Karpas-422 (cell line): ENCODE results near the gene ZNF789. TPM values are rescaled to one million over a fixed set of nuclear protein-coding genes. Genes with fewer than 3 reads are reported as not detected.

ENCODE experiments used
- DNase-seq: peaks from one replicate; pipeline ENCODE4 v3.0.0-alpha.2; 2015
- H2AFZ ChIP-seq: fragments of 200-600 bp; sonication (generic); 2 replicates; pipeline ENCODE4 v1.6.1; 2014; ENCODE audit warnings: antibody characterized with exemption, low read length, mixed read lengths
- H3K27ac ChIP-seq: fragments of 200-600 bp; sonication (generic); 2 replicates; pipeline ENCODE4 v1.5.1; 2014; ENCODE audit warnings: mild to moderate bottlenecking, low read length, moderate library complexity
- H3K27me3 ChIP-seq: fragments of 200-600 bp; sonication (generic); 2 replicates; pipeline ENCODE4 v1.6.1; 2014; ENCODE audit warnings: low read length, mixed read lengths
- H3K36me3 ChIP-seq: fragments of 200-600 bp; sonication (generic); 2 replicates; pipeline ENCODE4 v1.6.1; 2014; ENCODE audit warnings: low read length, mixed read lengths; ENCODE audit not compliant: insufficient read depth
- H3K4me1 ChIP-seq: fragments of 200-600 bp; sonication (generic); 2 replicates; pipeline ENCODE4 v1.6.1; 2014; ENCODE audit warnings: mild to moderate bottlenecking, low read length, mixed read lengths
- H3K4me2 ChIP-seq: fragments of 200-600 bp; sonication (generic); 2 replicates; pipeline ENCODE4 v1.6.1; 2014; ENCODE audit warnings: low read length, low read depth, mild to moderate bottlenecking; ENCODE audit not compliant: poor library complexity, severe bottlenecking
- H3K4me3 ChIP-seq: fragments of 200-600 bp; sonication (generic); 2 replicates; pipeline ENCODE4 v1.5.1; 2014; ENCODE audit warnings: mild to moderate bottlenecking, antibody characterized with exemption, low read length, mixed read lengths
- H3K79me2 ChIP-seq: fragments of 200-600 bp; sonication (generic); 2 replicates; pipeline ENCODE4 v1.6.1; 2014; ENCODE audit warnings: mild to moderate bottlenecking, low read length, mixed read lengths
- H3K9ac ChIP-seq: fragments of 200-600 bp; sonication (generic); 2 replicates; pipeline ENCODE4 v1.6.0; 2014; ENCODE audit warnings: low read length
- H3K9me2 ChIP-seq: fragments of 200-600 bp; sonication (generic), shearing (Covaris generic); replicated peaks from 2 replicates; pipeline ENCODE4 v1.6.0; 2014; ENCODE audit warnings: mild to moderate bottlenecking, low read length, moderate library complexity; ENCODE audit not compliant: insufficient read depth
- H3K9me3 ChIP-seq: fragments of 300-700, 200-600 bp; sonication (generic); 2 replicates; pipeline ENCODE4 v1.6.1; 2014; ENCODE audit warnings: low read length, mixed read lengths
- H4K20me1 ChIP-seq: fragments of 200-600 bp; sonication (generic); 2 replicates; pipeline ENCODE4 v1.6.1; 2014; ENCODE audit warnings: mild to moderate bottlenecking, antibody characterized with exemption, low read length, low read depth; ENCODE audit not compliant: insufficient read depth
- total RNA-seq: library from RNA; depleted of rRNA; stranded (reverse); fragments of >200 nt; shearing (Covaris generic); gene quantifications from 2 replicates; pipeline ENCODE4 v1.2.3, GENCODE V29; 2014; ENCODE audit warnings: low replicate concordance

The ZNF789 gene
- total RNA-seq, 1 experiment from 2014 or later: 33.0 TPM

DNA sequence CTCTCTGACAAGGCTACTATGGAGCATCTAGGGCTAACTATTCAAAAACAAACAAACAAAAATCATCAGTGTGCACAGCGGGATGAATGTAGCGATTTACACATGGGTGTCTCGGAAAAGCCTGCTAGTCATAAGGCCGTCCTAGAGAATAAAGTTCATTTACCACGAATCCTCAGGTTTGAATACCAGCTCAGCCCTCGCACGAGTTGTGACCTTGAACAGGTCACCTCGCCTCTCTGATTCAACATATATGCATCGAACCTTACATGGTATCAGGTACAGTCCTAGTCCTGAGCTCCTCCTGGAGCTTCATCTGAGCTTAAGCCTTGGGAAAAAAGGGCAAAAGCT is 7.3 kb upstream of the ZNF789 start:
- DNase-seq: no peak
- no peak overlapping the region for H2AFZ ChIP-seq
- H3K4me1 ChIP-seq: peaks cover 18% of the 10 kb centered on the region

DNA sequence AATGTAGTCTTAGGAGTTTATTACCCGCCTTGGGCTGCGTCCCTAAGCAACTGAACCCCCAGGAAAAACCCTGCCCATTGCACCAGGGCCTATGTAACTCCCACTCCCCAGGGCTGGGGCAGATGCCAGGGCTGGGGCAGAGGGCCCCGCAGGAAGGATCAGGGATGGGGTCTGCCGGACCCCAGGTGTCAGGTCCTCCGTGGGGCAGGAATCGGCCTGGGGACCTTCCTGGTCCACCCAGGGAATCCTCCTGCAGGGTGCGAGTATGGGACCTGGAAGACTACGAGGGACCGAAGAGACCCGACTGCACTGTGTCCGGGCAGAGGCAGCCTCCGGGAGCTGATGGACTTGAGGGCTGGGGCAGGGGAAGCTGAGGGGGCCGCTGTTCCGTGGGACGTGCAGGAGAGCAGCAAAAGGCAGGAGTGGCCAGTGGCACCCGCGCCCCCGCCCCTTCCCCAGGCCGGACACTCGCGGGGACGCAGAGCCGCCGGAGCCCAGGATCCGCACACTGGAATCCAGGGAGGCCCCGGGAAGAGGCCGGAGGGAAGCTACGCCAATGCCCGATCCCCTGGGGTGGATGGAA is 4.3 kb upstream of the ZNF789 start:
- Histone ChIP-seq H4K20me1 (no peaks in the 10 kb centered on the region; the same call in 1 of the 2 replicates), H3K79me2 (peaks cover 35% of the 10 kb centered on the region), H3K9me2 (no peaks in the 10 kb centered on the region), H3K27ac (no peak overlapping the region), H3K9me3 (no peaks in the 10 kb centered on the region), H3K36me3 (peaks cover 12% of the 10 kb centered on the region), H3K9ac (no peak overlapping the region), H3K4me2 (no peak overlapping the region), H3K4me3 (no peak overlapping the region), H3K4me1 (peaks cover 26% of the 10 kb centered on the region), H2AFZ (no peak overlapping the region), H3K27me3 (no peaks in the 10 kb centered on the region)
- no peak for DNase-seq

More for the DNA sequence above, 7.3 kb upstream of the ZNF789 start:
- H3K9me2 ChIP-seq: no peaks in the 10 kb centered on the region
- peaks cover 23% of the 10 kb centered on the region for H3K36me3 ChIP-seq
- peak overlapping the region; percentile 72 for H3K27ac ChIP-seq
- H3K4me3 ChIP-seq: peak overlapping the region; percentile 97
- peak overlapping the region; percentile 100 for H3K4me2 ChIP-seq
- H3K9ac ChIP-seq: peak overlapping the region; percentile 97
- no peaks in the 10 kb centered on the region for H3K9me3 ChIP-seq
- no peaks in the 10 kb centered on the region for H3K27me3 ChIP-seq
- peaks cover 10% of the 10 kb centered on the region; the same call in 1 of the 2 replicates for H4K20me1 ChIP-seq
- peaks cover 56% of the 10 kb centered on the region for H3K79me2 ChIP-seq

DNA sequence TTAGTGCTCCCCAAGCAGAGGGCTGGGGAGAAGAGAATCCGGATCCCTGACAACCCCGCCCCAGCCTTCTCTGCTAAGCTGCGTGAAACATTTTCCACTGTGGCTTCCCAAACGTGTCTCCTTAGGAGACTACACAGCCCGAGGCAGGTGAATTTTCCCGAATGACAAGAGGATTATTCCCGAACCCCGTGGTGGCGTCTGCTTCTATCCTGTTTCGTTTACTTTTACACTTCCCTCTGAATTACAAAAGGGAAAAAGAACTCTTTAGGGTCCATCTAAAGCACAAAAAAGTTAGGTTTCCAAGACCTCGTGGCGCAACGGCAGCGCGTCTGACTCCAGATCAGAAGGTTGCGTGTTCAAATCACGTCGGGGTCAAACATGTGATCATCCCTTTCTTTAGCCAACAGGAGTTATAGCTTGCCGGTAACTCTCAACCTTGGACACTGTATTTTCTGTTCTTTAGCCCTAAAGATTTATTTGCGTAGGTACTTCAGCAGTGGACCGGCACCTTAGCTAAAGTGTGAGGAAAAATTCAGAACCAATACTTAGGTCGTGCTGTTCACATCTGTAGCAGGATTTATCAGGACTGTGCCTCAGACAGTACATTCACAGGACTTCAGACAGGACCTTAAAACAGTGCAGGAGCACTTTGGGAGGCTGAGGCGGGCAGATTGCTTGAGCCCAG is 3.2 kb upstream of the ZNF789 start:
- Histone ChIP-seq H3K9ac (no peak overlapping the region), H2AFZ (no peak overlapping the region)

DNA sequence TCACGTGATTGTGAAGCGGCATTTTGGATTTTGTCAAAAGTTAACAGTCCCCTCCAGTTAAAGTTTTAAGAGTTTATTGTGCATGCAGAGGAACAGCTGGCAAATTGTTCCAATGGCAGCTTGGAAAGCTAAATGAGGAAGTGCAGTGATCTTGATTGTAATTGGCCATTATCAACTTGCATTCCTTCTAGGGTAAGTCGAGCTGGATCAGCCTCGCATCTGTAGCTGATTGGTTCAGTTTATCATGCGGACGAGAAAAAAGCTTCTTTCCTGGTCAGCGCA is 566 bp downstream of the ZNF789 start:
- peak; percentile 84 for DNase-seq
- H3K4me3 ChIP-seq: peak overlapping the region; percentile 89
- peak overlapping the region; percentile 72 for H3K27ac ChIP-seq
- H3K9ac ChIP-seq: peak overlapping the region; percentile 90
- H3K9me3 ChIP-seq: no peaks in the 10 kb centered on the region
- peak overlapping the region; percentile 76 for H3K4me2 ChIP-seq
- peaks cover 21% of the 10 kb centered on the region for H3K4me1 ChIP-seq
- H3K36me3 ChIP-seq: peaks cover 8% of the 10 kb centered on the region; the same call in 1 of the 2 replicates
- no peaks in the 10 kb centered on the region for H3K27me3 ChIP-seq
- H3K79me2 ChIP-seq: peaks cover 51% of the 10 kb centered on the region
- no peaks in the 10 kb centered on the region for H3K9me2 ChIP-seq
- no peak overlapping the region for H2AFZ ChIP-seq
- no peaks in the 10 kb centered on the region for H4K20me1 ChIP-seq

More for the DNA sequence above, 3.2 kb upstream of the ZNF789 start:
- DNase-seq: no peak
- Histone ChIP-seq H3K27me3 (no peaks in the 10 kb centered on the region), H3K36me3 (peaks cover 5% of the 10 kb centered on the region; the same call in 1 of the 2 replicates), H3K79me2 (peaks cover 36% of the 10 kb centered on the region), H3K4me3 (no peak overlapping the region), H4K20me1 (no peaks in the 10 kb centered on the region; the same call in 1 of the 2 replicates), H3K4me1 (peaks cover 30% of the 10 kb centered on the region), H3K4me2 (no peak overlapping the region), H3K9me2 (no peaks in the 10 kb centered on the region), H3K9me3 (no peaks in the 10 kb centered on the region), H3K27ac (no peak overlapping the region)

DNA sequence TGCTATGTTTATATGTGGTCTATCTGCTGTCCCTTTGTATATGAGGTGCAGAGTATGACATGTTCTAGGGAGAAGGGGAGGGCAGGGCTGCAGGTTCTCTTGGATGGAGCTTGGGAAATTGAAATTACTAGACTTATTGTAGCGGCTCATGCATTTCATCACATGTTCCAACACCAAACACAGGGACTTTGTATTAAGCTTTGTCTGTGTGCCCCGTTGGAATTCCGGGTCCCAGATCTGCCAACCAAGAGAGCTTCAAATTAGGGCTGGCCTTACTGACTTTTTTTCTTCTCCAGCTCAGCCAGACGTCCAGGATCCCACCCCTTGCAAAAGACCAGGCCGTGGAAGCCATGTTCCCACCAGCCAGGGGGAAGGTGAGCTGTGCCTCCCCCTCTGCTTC is 3.4 kb downstream of the ZNF789 start:
- no peak for DNase-seq
- no peak overlapping the region for H3K9ac ChIP-seq
- no peaks in the 10 kb centered on the region for H3K9me3 ChIP-seq
- no peak overlapping the region for H3K4me3 ChIP-seq
- H3K27me3 ChIP-seq: no peaks in the 10 kb centered on the region
- H3K4me1 ChIP-seq: peaks cover 19% of the 10 kb centered on the region
- peaks cover 23% of the 10 kb centered on the region; the same call in 1 of the 2 replicates for H3K36me3 ChIP-seq
- H3K79me2 ChIP-seq: peaks cover 65% of the 10 kb centered on the region
- H3K9me2 ChIP-seq: no peaks in the 10 kb centered on the region
- H3K27ac ChIP-seq: no peak overlapping the region
- no peak overlapping the region for H3K4me2 ChIP-seq
- no peaks in the 10 kb centered on the region for H4K20me1 ChIP-seq
- no peak overlapping the region for H2AFZ ChIP-seq

DNA sequence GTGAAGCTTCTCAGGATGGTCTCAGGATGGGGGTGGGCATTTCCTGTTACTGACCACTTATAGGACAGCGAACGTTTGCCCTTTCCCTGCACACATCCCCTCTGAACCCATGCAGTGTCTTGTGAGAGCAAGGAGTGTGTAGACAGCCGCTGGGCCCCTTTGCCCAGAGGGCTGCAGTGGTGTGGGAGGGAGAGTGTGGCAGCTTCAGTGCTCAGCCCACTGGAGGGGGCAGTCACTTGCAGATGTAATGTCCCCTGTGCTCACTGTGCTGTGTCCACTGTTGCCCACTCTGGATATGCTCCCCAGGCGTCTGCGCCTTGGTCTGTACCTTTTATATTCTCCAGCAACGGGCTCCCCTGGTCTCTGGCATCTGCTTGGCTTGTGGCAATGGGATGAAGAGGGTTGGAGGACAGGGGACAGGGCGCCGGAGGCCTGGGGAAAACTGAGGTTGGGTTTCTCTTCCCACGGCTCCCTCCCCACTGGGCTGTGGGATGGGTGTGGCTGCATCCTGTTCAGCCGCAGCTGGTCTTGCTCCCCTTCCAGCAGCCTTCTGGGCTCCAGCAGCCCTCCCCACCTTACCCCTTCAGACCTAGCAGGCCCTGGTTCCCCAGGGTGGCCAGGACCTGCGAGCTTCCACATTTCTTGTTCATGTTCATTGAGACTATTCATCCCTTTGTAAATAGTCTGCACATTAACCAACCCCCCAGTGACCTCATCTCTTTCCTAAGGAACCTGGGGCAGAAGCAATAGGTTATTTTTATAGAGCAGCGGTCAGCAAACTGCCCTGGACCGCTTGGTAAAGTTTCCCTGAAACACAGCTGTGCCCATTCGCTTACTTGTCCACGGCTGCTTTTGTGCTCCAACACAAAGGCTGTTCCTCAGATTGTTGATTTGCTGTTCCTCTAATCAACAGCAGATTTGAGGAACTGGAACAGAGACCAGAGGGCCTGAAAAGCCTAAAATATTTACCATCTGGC is 6.1 kb downstream of the ZNF789 start:
- Histone ChIP-seq H2AFZ (no peak overlapping the region), H4K20me1 (no peaks in the 10 kb centered on the region), H3K79me2 (peaks cover 56% of the 10 kb centered on the region), H3K4me1 (peaks cover 9% of the 10 kb centered on the region), H3K36me3 (peaks cover 37% of the 10 kb centered on the region), H3K9me2 (no peaks in the 10 kb centered on the region), H3K9me3 (no peaks in the 10 kb centered on the region), H3K4me2 (no peak overlapping the region), H3K27me3 (no peaks in the 10 kb centered on the region), H3K9ac (no peak overlapping the region), H3K27ac (no peak overlapping the region), H3K4me3 (no peak overlapping the region)
- DNase-seq: no peak

DNA sequence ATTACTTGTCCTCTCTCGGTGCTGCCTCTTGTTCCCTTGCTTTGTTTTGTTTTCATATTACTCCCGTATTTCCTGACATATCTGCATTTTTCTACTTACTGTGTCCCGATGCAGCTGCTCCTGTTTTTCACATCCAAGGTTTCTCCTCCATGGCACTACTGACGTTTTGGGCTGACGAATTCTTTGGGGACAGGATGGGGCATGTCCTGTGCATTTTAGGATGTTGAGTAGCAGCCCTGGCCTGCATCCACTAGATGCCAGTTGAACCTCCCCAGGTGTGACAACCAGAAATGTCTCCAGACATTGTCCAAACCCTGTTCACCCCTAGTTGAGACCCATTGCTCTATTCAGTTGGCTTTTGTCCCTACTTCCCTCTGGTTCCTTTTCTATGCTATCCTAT is 12.4 kb downstream of the ZNF789 start:
- Histone ChIP-seq H3K36me3 (peaks cover 37% of the 10 kb centered on the region), H3K27ac (no peak overlapping the region), H3K4me3 (no peak overlapping the region), H3K79me2 (no peaks in the 10 kb centered on the region; the same call in 1 of the 2 replicates), H4K20me1 (no peaks in the 10 kb centered on the region), H3K4me2 (no peak overlapping the region), H3K9ac (no peak overlapping the region), H3K9me2 (no peaks in the 10 kb centered on the region), H3K9me3 (no peaks in the 10 kb centered on the region), H3K4me1 (no peaks in the 10 kb centered on the region), H2AFZ (no peak overlapping the region), H3K27me3 (no peaks in the 10 kb centered on the region)
- no peak for DNase-seq

DNA sequence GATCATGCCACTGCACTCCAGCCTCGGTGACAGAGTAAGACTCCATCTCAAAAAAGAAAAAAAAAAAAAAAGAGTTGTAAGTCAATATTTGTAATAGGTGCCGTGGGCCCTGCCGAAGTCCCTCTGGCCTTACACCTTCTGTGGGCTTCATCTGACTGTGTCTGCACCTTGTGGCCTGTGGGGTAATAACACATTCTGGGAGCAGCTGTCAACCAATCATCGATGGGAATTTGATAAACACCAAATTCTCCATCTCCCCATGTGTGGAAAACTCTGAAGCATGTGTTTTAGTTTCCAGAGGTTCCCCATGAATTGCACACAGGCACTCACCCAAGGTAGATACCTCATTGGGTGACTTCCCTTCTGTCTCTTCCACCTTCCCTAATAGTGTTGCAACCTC is 16.5 kb downstream of the ZNF789 start:
- H3K27me3 ChIP-seq: no peaks in the 10 kb centered on the region
- H2AFZ ChIP-seq: no peak overlapping the region
- no peak overlapping the region for H3K4me3 ChIP-seq
- H3K27ac ChIP-seq: no peak overlapping the region
- H3K79me2 ChIP-seq: peaks cover 17% of the 10 kb centered on the region
- peak; percentile 49 for DNase-seq
- peaks cover 27% of the 10 kb centered on the region for H3K36me3 ChIP-seq
- no peaks in the 10 kb centered on the region for H3K9me2 ChIP-seq
- H3K4me2 ChIP-seq: no peak overlapping the region
- H4K20me1 ChIP-seq: no peaks in the 10 kb centered on the region
- H3K9ac ChIP-seq: no peak overlapping the region
- no peaks in the 10 kb centered on the region for H3K4me1 ChIP-seq
- peaks cover 16% of the 10 kb centered on the region for H3K9me3 ChIP-seq
